ENCODE measurements around the gene TNIK.
"Not testable (repeated sequence)": the region's sequence is repeated elsewhere in the genome, so short reads cannot be mapped to it uniquely, and the experiment has no call there.

The TNIK gene

DNA sequence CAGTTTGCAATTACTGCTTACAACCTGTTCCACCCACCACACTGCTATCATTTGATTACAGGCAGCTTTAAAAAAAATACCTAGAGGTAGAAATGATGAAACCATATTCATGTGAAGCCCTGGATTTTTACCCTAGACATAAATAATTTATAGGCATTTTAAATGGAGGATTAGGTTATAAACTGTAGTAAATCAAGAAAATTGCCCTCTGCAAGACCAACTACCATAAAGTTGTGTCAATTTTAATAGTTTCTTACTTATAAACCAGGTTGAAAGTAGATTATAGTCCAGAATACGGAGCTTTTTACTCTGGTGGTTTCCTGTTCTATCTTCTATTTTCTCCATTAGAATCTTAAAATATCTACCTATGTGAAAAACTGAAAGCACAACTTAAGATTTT is 13.9 kb downstream of the TNIK start:
- no peak for DNase-seq (ENCODE audit: low spot score)

GRCh38 chr3:171445620-171446204 is 14.5 kb downstream of the TNIK start:
- no peak for DNase-seq (ENCODE audit: low spot score)

GRCh38 chr3:171444001-171444690 is 16.1 kb downstream of the TNIK start:
- no peak for DNase-seq (ENCODE audit: low spot score)

DNA sequence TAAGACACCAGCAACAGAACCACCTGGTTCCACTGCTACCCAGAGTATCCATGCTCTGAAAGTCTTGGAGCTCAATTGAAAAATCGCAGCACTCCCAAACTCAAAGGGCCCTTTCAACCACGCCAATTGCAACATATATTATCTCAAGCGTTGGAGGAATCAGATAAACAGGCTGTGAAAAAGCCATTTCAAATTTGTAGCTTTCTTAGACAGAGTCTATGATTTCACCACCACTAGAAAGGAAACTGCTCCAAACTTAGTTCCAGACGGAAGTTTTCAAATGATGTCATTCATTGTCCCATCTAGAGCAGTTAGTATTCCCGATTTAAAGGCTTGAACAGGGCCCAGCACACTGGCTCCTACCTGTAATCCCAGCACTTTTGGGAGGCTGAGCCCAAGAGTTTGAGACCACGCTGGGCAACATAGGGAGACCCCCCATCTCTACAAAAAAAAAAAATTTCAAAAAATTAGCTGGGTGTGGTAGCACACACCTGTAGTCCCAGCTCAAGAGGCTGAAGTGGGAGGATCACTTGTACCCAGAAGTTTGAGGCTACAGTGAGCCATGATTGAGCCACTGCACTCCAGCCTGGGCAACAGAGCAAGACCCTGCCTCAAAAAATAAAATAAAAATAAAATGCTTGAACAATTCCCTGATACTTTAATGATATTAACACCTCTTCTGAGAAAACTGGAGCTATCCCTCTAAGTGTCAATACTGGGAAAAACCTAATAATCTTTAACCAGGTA is 16.8 kb downstream of the TNIK start:
- DNase-seq (ENCODE audit: low spot score), result no peak

GRCh38 chr3:171442184-171442583 is 18.0 kb downstream of the TNIK start:
- no peak for DNase-seq (ENCODE audit: low spot score)

GRCh38 chr3:171441381-171441780 is 18.8 kb downstream of the TNIK start:
- no peak for DNase-seq (ENCODE audit: low spot score)

DNA sequence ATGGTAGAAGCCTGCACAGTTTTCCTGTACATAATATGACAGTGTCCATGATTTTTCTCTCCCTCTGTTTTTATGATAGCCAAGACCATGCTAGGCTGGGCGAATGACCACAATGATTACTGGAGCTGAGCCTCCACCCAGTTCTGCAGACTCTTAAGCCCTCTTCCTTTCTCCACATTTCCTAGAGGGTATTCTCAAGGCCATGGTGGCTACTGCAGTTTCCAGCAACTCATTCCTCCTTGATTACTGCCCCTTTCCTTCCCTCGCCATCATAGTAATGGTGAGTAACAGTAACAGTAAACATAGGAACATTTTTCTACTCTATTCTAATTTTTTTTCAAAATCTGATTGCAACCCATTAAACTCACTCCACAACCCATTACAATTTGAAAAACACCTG is 20.2 kb downstream of the TNIK start:
- no peak for DNase-seq (ENCODE audit: low spot score)

DNA sequence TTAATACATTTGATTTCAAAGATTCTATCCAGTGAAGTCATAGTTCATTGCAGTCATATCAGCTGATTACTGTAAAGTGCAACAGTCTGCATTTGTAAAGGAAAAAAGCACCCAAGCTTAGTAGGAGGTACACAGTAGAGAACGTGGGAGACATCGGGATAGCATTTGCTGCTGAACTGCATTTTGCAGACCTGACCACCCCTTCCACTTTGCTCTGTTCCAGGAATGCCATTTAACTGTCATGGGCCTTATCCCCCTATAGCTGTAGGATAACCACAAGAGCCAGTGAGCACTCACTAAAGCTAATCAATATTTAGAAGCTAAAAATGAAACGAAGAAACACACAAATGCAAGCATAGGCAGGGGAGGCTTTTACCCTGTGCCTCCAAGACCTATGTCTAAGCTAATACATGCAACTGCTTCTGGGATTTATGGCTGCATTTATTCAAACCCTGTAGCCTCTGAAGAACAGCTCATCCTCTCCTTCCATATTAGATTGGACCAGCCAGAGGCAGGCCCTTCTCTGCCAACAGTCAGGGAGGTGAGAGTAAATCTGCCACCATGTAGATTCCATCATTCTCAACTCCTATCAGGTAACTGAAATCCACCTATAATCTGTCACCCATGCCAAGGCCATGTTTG is 23.0 kb downstream of the TNIK start:
- DNase-seq (ENCODE audit: low spot score), result no peak

DNA sequence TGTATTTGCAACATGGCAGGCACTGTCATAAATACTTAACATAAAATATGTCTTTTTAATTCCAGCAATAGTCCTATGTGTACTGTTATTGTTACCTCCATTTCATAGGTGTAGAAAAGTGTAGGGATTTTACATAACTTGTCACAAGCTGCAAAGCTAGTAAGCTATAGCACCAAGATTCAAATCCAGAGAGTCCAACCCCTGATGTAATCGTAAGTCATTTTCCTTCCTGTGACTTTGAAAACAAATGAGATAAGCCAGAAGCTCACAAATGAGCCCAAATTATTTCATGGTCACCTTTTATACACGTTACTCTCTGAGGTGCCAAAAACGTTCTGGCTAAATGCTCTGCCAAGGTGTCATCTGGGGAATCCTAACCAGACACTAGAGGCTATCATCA is 23.8 kb downstream of the TNIK start:
- DNase-seq (ENCODE audit: low spot score), result no peak

- no peak for DNase-seq (ENCODE audit: low spot score)
Observed at GRCh38 chr3:171435757-171436156, 24.4 kb downstream of the TNIK start.

DNA sequence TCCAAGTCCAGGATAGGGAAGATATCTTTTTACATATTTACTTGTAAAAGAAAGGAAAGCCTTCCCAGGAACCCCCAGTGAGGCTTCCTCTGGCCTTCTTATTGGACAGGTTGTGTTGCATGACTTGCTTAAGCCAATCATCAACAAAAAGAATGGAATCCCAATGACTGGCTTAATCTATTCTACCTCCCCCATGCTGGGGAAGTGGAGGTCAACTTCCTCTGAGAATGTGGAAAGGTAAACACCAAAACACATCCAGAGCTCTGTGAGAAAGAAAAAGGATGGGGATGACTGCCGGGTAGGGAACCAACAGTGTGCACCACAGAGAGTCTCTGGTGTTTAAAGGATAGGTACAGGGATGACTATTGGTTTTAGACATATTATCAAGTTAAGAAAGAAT is 25.1 kb downstream of the TNIK start:
- DNase-seq (ENCODE audit: low spot score), result no peak

GRCh38 chr3:171432548-171432947 is 27.7 kb downstream of the TNIK start:
- no peak for DNase-seq (ENCODE audit: low spot score)

DNA sequence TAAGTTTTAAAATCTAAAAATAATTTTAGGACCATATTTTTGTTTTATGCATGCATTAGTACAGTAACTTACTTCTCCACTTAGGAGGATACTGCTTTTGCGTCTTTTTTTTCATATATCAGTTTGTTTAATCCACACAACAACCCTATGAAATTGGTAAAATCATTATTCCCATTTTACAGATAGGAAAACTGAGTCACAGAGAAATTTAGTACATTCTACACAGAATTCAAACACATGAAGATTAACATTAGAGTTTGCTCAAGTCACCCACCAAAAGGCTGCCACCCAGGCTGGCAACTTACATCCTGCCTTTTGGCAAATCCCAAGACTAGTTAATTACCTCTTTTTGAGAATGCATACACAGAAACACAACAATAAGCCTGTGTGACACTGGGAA is 28.7 kb downstream of the TNIK start:
- no peak for DNase-seq (ENCODE audit: low spot score)

GRCh38 chr3:171430530-171430929 is 29.7 kb downstream of the TNIK start:
- DNase-seq (ENCODE audit: low spot score), result no peak

DNA sequence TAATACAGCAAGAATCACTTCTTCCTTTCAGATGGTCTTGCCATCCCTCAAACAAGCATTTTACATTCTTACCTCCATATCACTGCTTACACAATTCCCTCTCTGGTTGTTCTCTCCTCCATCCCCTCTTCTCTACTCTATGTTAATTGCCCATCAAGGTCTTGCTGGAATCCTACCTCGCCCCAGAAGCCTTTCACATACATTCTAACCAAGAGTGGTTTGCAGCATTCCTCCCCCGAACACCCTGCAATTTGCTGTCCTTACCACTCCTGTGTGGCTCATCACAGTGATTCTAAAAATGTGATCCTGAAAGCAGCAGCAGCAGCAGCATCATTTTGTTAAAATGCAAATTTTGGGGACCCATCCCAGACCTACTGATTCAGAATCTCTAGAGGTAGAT is 30.6 kb downstream of the TNIK start:
- DNase-seq (ENCODE audit: low spot score), result no peak

DNA sequence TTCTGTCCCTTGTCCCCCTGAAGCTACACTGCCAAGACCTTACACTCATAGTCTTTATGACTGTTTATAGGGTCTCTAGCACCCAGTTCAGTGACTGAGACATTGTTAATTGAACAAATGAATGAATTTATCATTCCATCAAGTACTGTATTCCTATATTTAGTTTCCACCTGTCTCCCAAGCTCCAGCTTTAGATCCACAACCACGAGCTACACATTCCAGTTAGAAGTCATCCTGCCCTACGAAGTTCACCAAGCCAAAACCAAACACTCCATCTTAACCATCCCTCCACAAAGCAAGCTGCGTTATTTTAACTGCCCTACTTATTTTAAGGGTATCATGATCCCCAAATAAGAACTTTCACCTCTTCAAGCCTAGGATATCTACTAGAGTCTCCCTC is 31.3 kb downstream of the TNIK start:
- DNase-seq (ENCODE audit: low spot score), result no peak

DNA sequence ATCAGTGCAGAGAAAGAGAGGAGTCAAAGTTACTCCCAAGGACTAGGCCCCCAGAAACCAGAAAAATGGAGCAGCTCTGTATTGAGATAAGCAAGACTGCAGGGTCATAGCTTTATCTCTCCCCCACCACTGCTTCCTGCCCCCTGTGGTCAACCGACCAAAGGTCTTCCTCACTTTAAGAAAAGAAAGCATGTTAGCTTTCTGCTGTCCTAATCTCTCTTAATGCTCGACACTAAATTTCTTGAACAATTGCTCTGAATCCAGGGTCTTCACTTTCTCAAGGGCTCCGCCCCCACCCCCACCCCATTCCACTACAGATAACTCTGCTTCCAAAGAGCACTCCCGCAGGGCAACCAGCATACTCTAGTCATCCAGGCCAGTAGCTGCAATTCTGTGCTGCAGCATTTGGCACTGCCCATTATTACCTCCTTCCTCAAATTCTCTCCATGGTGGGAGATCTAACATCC is 31.9 kb downstream of the TNIK start:
- DNase-seq (ENCODE audit: low spot score), result no peak

GRCh38 chr3:171427771-171428320 is 32.4 kb downstream of the TNIK start:
- DNase-seq (ENCODE audit: low spot score), result no peak

DNA sequence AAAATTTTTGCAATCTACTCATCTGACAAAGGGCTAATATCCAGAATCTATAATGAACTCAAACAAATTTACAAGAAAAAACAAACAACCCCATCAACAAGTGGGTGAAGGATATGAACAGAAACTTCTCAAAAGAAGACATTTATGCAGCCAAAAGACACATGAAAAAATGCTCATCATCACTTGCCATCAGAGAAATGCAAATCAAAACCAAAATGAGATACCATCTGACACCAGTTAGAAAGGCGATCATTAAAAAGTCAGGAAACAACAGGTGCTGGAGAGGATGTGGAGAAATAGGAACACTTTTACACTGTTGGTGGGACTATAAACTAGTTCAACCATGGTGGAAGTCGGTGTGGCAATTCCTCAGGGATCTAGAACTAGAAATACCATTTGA is 36.1 kb downstream of the TNIK start:
- DNase-seq (ENCODE audit: low spot score), result not testable (repeated sequence)

DNA sequence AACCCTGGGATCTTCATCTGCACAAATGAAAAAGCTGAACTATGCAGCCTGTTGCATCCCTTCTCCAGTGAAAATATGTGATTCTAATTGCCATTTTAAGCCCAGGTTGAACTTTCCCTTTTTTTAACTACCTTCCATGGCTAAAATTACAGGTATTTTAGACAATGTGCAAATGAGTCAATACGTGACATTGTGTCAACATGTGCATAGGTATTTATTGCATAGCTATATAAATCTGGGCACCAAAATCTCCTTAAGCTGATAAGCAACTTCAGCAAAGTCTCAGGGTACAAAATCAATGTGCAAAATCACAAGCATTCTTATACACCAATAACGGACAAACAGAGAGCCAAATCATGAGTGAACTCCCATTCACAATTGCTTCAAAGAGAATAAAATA is 37.4 kb downstream of the TNIK start:
- DNase-seq (ENCODE audit: low spot score), result not testable (repeated sequence)

DNA sequence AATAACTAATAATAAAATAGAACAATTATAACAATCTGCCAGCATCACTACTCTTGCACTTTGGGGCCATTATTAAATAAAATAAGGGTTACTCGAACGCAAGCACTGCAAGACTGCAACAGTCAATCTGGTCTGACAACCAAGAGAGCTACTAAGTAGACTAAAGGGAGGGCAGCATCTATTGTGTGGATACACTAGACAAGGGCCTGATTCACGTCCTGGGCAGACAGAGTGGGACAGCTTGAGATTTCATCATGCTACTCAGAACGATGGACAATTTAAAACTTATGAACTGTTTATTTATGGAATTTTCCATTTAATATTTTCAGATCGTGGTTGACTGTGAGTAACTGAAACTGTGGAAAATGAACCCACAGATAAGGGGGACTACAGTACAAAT is 39.5 kb downstream of the TNIK start:
- DNase-seq (ENCODE audit: low spot score), result no peak

GRCh38 chr3:171419457-171419856 is 40.7 kb downstream of the TNIK start:
- DNase-seq (ENCODE audit: low spot score), result no peak

- no peak for DNase-seq (ENCODE audit: low spot score)
Observed at GRCh38 chr3:171417813-171418212, 42.4 kb downstream of the TNIK start.
